Breast epithelium (tissue), 3 donors: ENCODE data around the gene PRKAG1.

Experiments
- CTCF ChIP-seq, 3 donors: fragments of 450-650 bp; IDR thresholded peaks; one replicate each; pipeline ENCODE4 v1.5.1; 2016 to 2017; ENCODE audit warnings: antibody characterized with exemption in 3 of 3, mild to moderate bottlenecking in 3 of 3, moderate library complexity in 3 of 3
- POLR2A ChIP-seq: fragments of 450-650 bp; IDR thresholded peaks from one replicate; pipeline ENCODE4 v1.6.1; 2016; ENCODE audit warnings: antibody characterized with exemption, mild to moderate bottlenecking, moderate library complexity

GRCh38 chr12:48979602-48980388 is 38.8 kb downstream of the PRKAG1 start:
- no peak for TF ChIP-seq POLR2A
- TF ChIP-seq CTCF (IDR thresholded peaks at IDR 0.05): no peak
